Glutamatergic neuron (in vitro differentiated cells): ENCODE measurements around the gene LCA5. TPM values are rescaled to one million over a fixed set of nuclear protein-coding genes. Genes with fewer than 3 reads are reported as not detected.

ENCODE experiments used
- DNase-seq: peaks from one replicate; pipeline ENCODE4 v3.0.0; 2022
- H3K27ac Mint-ChIP-seq: one replicate; pipeline ENCODE4 v1.8.0; 2020; ENCODE audit warnings: mild to moderate bottlenecking, mixed read lengths, inconsistent platforms; ENCODE audit not compliant: unreplicated experiment
- H3K27me3 Mint-ChIP-seq: one replicate; pipeline ENCODE4 v1.8.0; 2020; ENCODE audit warnings: mild to moderate bottlenecking, moderate library complexity, mixed read lengths, inconsistent platforms; ENCODE audit not compliant: unreplicated experiment
- H3K36me3 Mint-ChIP-seq: one replicate; pipeline ENCODE4 v1.8.0; 2020; ENCODE audit warnings: mild to moderate bottlenecking, mixed read lengths, inconsistent platforms; ENCODE audit not compliant: unreplicated experiment
- H3K4me1 Mint-ChIP-seq: one replicate; pipeline ENCODE4 v1.8.0; 2020; ENCODE audit warnings: mild to moderate bottlenecking, low read depth, mixed read lengths, inconsistent platforms; ENCODE audit not compliant: unreplicated experiment
- H3K4me3 Mint-ChIP-seq: one replicate; pipeline ENCODE4 v1.8.0; 2020; ENCODE audit warnings: mild to moderate bottlenecking, mixed read lengths, inconsistent platforms; ENCODE audit not compliant: unreplicated experiment
- H3K9me3 Mint-ChIP-seq: one replicate; pipeline ENCODE4 v1.8.0; 2020; ENCODE audit warnings: mild to moderate bottlenecking, moderate library complexity, mixed read lengths, inconsistent platforms; ENCODE audit not compliant: unreplicated experiment
- total RNA-seq: library from RNA; stranded (reverse); fragmentation: NEBNext Ultra II Directional; extraction: Animal tissue kit (Norgen Biotek cat#: 25700); gene quantifications from one replicate; pipeline ENCODE4 v1.2.1, GENCODE V29; 2021; ENCODE audit not compliant: unreplicated experiment
- TF ChIP-seq, protein P1 (sequence below): fragments of 200-600 bp; sonication (generic); IDR thresholded peaks from one replicate; pipeline ENCODE4 v1.5.0; 2021; ENCODE audit not compliant: partially characterized antibody, unreplicated experiment

LCA5 gene
- total RNA-seq, 1 donor from 2014 or later = 5.3 TPM

- no peak for DNase-seq
- H3K27ac Mint-ChIP-seq = peak overlapping the region; percentile 50
- TF ChIP-seq, protein P1, sequence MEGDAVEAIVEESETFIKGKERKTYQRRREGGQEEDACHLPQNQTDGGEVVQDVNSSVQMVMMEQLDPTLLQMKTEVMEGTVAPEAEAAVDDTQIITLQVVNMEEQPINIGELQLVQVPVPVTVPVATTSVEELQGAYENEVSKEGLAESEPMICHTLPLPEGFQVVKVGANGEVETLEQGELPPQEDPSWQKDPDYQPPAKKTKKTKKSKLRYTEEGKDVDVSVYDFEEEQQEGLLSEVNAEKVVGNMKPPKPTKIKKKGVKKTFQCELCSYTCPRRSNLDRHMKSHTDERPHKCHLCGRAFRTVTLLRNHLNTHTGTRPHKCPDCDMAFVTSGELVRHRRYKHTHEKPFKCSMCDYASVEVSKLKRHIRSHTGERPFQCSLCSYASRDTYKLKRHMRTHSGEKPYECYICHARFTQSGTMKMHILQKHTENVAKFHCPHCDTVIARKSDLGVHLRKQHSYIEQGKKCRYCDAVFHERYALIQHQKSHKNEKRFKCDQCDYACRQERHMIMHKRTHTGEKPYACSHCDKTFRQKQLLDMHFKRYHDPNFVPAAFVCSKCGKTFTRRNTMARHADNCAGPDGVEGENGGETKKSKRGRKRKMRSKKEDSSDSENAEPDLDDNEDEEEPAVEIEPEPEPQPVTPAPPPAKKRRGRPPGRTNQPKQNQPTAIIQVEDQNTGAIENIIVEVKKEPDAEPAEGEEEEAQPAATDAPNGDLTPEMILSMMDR = no peak
- peaks cover 2% of the 10 kb centered on the region for H3K9me3 Mint-ChIP-seq
- H3K4me1 Mint-ChIP-seq = peaks cover 10% of the 10 kb centered on the region
- H3K36me3 Mint-ChIP-seq = no peaks in the 10 kb centered on the region
- H3K27me3 Mint-ChIP-seq = no peaks in the 10 kb centered on the region
- no peak overlapping the region for H3K4me3 Mint-ChIP-seq
Measured at GRCh38 chr6:79546186-79546585, 9.0 kb upstream of the LCA5 start.

DNA sequence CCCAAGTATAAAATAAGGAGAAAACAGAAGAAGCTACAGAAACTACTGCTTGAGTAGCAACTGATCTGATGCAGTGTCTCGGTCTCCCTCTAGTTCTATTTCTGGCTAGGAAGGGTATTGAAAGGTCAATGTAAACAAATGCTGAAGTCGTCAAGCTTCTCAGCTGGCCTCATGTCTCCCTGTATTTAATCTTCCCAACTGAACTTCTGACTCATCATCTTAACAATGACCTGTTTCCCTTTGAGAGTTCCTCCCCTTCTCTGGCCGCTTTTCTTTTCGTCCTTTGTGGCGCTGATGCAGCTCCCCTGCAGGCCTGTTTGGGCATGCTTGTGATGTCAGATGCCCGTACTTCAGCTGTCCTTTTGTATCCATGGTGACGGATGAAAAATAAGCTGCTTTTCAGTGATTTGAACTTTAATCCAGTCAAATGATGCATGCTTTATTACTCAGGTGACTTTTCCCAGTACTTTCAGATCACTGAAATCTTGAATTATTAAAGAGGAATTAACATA, 7.8 kb upstream of the LCA5 start:
- peaks cover 2% of the 10 kb centered on the region for H3K9me3 Mint-ChIP-seq
- peak; percentile 66 for DNase-seq
- H3K27me3 Mint-ChIP-seq = peaks cover 2% of the 10 kb centered on the region
- peaks cover 10% of the 10 kb centered on the region for H3K4me1 Mint-ChIP-seq
- H3K36me3 Mint-ChIP-seq = no peaks in the 10 kb centered on the region
- peak overlapping the region; percentile 92 for H3K27ac Mint-ChIP-seq
- H3K4me3 Mint-ChIP-seq = peak overlapping the region; percentile 74
- TF ChIP-seq, protein P1 = peak; percentile 40

DNA sequence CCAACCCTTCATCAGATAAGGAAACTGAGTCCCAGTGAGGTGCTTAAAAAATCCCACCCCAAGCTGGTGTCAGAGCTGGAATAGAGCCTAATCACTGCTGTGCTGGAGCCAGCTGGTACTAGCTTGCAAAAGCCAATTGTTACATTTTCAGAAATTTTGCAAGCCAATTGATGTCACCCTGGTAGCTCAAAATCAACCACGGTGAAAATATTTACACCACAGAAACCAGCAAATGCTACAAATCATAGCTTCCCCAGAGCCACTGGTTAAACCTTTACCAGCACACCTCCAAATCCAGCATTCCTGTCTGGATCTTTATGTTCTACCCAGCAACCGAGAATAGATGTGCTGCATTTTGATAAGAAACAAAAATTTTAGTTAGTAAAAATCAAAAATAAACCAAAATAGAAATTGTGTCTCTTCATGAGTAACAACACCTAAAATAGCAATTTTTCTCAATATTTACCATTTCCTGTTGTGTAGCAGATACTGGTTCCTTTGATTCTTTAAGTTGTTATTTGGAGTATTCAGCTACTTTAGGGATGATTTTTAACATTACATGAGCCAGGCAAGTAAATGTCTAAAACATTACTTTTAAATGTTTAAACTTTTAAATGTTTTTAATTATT, 7.2 kb upstream of the LCA5 start:
- peak overlapping the region; percentile 92 for H3K27ac Mint-ChIP-seq
- H3K9me3 Mint-ChIP-seq = peaks cover 2% of the 10 kb centered on the region
- peaks cover 10% of the 10 kb centered on the region for H3K4me1 Mint-ChIP-seq
- no peaks in the 10 kb centered on the region for H3K36me3 Mint-ChIP-seq
- H3K27me3 Mint-ChIP-seq = peaks cover 2% of the 10 kb centered on the region
- TF ChIP-seq, protein P1 = peak; percentile 6
- peak overlapping the region; percentile 67 for H3K4me3 Mint-ChIP-seq
- DNase-seq = no peak

- Mint-ChIP-seq H3K27ac (peak overlapping the region; percentile 92), H3K4me3 (peak overlapping the region; percentile 67), H3K36me3 (no peaks in the 10 kb centered on the region), H3K9me3 (peaks cover 2% of the 10 kb centered on the region), H3K27me3 (peaks cover 2% of the 10 kb centered on the region), H3K4me1 (peaks cover 10% of the 10 kb centered on the region)
- TF ChIP-seq, protein P1 = no peak
- DNase-seq = no peak
Measured at GRCh38 chr6:79543886-79544285, 6.7 kb upstream of the LCA5 start.

GRCh38 chr6:79543411-79543810, 6.2 kb upstream of the LCA5 start:
- Mint-ChIP-seq H3K4me1 (peaks cover 10% of the 10 kb centered on the region), H3K27ac (no peak overlapping the region)

More at GRCh38 chr6:79543411-79543810, 6.2 kb upstream of the LCA5 start:
- TF ChIP-seq, protein P1 = no peak
- DNase-seq = no peak
- peaks cover 2% of the 10 kb centered on the region for H3K9me3 Mint-ChIP-seq
- H3K27me3 Mint-ChIP-seq = peaks cover 2% of the 10 kb centered on the region
- no peaks in the 10 kb centered on the region for H3K36me3 Mint-ChIP-seq
- H3K4me3 Mint-ChIP-seq = no peak overlapping the region
